Cardiac fibroblast (primary cell): Measurements from ENCODE around the gene SRPK3.

Source experiments
- DNase-seq, 2 donors: peaks; one replicate each; pipeline versions ENCODE4 v3.0.0 to v3.0.0-alpha.2; 2010; ENCODE audit warnings: low read depth in 2 of 2
- H3K4me3 ChIP-seq, 2 donors: replicated peaks in 1 of 2; 1 replicate in 1 of 2; 2 replicates in 1 of 2; pipeline ENCODE4 v1.5.1; 2011; ENCODE audit warnings: low read depth in 2 of 2, low read length in 2 of 2, mild to moderate bottlenecking in 2 of 2, moderate library complexity in 1 of 2
- TF ChIP-seq, protein P1 (sequence below): IDR thresholded peaks from one replicate; pipeline ENCODE4 v1.5.1; 2011; ENCODE audit warnings: low read depth, mild to moderate bottlenecking, low read length, inconsistent platforms

SRPK3 gene

GRCh38 chrX:153832728-153833127 lies 51.9 kb downstream of the SRPK3 start:
- no peak overlapping the region for H3K4me3 ChIP-seq
- TF ChIP-seq, protein P1, sequence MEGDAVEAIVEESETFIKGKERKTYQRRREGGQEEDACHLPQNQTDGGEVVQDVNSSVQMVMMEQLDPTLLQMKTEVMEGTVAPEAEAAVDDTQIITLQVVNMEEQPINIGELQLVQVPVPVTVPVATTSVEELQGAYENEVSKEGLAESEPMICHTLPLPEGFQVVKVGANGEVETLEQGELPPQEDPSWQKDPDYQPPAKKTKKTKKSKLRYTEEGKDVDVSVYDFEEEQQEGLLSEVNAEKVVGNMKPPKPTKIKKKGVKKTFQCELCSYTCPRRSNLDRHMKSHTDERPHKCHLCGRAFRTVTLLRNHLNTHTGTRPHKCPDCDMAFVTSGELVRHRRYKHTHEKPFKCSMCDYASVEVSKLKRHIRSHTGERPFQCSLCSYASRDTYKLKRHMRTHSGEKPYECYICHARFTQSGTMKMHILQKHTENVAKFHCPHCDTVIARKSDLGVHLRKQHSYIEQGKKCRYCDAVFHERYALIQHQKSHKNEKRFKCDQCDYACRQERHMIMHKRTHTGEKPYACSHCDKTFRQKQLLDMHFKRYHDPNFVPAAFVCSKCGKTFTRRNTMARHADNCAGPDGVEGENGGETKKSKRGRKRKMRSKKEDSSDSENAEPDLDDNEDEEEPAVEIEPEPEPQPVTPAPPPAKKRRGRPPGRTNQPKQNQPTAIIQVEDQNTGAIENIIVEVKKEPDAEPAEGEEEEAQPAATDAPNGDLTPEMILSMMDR, result no peak
- DNase-seq, result no peak
